NCI-H128 (cell line): ENCODE results near the gene UPB1.
"Not testable (repeated sequence)": the region's sequence is repeated elsewhere in the genome, so short reads cannot be mapped to it uniquely, and the experiment has no call there.

Experiments
- DNase-seq: peaks from one replicate; lab custom pipeline; 2025; ENCODE audit not compliant: unreplicated experiment; lab: John Stamatoyannopoulos, UW

UPB1 gene

DNA sequence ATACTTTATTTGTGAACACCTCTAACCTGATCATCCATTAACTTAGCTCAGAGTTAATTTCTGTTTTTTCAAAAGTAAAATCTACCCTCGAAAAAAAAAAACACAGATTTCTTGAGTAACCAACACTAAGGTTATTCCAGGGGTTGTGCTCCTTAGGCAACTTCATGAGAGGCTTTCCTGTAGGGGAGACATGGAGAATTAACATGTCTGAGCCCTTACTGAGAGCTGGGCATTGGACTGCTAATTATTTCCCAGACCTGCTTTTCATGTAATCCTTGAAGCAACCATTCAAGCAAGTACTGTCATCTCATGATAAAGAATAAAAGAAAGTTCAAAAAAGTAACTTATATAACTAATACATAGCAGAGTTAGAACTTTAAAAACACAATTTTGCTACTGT, 13.5 kb upstream of the UPB1 start:
- DNase-seq = no peak

DNA sequence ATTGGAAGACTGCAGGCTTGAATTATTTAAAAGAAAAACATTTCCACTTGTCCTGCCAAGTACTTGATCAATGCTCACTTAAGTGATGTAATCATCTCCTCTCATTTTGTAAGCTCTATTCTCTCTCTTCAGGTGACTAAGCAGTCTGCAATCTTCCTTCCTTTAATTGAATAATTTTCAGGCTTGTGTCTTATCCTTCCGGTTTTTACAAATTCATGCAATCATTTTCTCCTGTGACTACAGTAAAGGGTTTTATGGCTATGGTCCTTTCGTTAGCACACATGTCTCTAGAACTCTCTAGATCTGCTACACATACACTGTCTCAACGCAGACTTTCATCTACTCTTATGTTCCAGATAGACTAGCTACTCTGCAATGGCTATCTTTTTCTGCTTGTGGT, 12.6 kb upstream of the UPB1 start:
- no peak for DNase-seq

DNA sequence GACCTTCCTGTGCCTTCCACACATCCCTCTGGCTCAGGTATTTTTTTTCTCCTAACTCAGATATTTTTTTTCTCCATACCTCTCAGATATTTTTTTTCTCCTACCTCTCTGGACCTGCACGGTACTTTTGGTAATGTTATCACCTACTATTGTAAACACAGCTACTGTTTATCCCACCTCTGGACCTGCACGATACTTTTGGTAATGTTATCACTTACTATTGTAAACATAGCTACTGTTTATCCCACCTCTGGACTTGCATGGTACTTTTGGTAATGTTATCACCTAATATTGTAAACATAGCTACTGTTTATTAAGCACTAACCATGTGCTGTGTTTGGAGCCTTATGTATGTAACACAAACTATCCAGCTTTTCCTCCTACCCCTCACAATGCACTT, 12.1 kb upstream of the UPB1 start:
- no peak for DNase-seq

DNA sequence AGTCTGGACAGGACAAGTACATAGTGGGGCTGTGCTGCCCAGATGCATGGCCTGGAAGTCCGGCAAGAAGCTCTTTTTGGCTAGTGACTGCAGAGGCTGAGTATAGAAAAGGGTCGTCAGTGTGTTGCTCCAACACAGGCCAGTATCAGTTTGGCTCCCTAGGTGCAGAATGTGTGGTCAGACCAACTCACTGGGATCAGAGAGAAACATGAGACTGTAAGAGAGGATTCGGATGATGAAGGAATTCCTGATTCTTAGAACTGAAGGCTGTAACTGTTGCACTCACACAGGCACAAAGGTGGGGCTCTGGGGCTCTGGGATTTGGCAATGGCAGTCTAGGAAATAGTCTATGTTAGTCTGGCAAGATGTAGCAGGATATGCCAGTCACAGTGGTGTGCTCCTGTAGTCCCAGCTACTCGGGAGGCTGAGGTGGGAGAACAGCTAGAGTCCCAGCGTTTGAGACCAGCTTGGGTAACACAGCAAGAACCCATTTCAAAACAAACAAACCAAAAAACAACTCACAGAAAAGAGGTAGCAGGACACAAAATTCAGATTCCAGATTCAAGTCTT, 11.1 kb upstream of the UPB1 start:
- no peak for DNase-seq

DNA sequence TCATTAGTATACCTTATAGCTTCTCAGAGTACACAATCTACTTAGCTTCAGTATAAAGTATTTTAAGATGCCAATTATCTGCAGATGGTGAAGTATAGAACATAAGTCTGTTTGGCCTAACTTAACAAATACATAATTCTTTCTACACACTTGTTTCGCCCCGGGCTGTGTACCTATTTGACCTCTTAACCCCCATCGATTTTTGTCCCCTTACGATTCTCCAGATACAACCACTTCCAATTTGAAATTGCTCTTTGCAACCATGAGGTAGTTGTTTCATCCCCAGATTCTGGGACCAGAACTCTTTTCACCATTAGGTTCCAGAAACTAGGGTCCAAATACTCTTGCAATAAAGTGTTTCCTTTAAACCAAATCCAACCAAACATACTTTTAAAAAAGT, 10.0 kb upstream of the UPB1 start:
- no peak for DNase-seq

DNA sequence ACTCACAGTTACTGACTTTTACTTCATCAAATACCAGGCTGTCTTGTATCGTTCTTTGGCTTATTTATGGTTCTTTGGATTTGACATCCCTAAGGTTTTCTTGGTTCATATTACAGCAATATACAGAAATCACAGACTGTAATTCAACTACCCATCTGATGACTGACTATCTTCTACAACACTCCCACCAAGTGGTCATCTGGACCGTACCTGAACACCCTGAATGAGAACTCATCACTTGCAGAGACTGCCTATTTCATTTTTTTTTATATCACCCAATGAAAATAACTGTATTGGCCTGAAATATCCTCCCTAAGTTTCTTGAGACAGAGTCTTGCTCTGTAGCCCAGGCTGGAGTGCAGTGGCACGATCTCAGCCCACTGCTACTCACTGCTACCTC, 9.5 kb upstream of the UPB1 start:
- DNase-seq = no peak

DNA sequence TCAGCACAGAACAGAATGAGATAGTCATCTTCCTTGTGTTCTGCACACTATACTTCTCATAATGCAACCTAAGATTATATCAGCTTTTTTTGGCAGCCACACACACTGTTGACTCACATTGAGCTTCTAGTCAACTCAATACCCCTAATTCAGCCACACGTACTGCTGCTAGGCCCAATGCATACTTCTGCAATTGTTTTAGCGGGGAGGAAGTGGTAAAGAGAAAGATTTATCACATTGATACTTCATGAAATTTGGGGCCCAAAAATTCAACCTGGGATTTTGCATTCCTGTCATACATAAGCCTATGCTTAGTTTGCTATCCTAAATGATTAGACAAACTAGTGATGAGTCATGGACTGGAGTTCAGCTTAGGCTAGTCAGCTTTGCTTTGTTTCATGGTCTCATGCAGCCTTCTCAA, 8.6 kb upstream of the UPB1 start:
- no peak for DNase-seq

DNA sequence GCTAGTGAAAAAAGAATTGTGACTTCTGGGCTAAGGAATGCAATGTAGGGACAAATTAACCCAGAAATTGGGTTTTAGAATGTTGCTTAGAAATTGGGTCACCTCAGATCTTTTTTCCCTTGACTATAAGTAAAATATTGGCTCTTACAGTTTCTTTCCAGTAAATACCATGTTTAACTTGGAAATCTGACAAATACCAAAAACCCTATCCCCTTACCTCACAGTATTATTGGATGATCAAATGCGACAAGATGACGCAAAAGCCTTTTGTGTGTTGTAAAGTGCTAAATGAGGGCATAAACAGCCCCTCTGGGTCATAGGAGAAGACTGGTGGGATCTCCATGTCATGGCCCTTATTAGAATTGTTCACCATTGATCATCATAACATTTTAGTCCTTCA, 6.1 kb upstream of the UPB1 start:
- DNase-seq = no peak

DNA sequence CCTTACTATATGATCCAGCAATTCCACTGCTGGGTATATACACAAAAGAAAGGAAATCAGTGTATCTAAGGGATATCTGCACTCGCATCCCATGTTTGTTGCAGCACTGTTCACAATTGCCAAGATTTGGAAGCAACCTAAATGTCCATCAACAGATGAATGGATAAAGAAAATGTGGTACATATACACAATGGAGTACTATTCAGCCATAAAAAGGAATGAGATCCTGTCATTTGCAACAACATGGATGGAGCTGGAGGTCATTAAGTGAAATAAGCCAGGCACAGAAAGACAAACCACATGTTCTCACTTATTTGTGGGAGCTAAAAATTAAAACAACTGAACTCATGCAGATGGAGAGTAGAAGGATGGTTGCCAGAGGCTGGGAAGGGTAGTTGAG, 5.7 kb upstream of the UPB1 start:
- DNase-seq = not testable (repeated sequence)

DNA sequence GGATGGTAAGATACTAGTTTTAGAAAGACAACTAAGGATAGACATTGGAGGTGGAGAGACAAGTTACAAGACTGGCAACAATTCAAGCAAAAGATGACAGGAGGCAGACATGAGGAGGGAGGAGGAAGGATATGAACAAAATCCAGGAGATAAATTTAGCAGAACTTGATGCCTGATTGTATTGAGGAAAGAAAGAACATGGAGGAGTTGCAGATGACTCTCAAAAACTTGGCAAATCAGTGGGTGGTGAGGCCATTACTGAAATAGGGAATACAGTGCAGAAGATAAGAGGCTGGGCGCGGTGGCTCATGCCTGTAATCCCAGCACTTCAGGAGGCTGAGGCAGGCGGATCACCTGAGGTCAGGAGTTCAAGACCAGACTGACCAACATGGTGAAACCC, 2.7 kb upstream of the UPB1 start:
- DNase-seq = no peak

DNA sequence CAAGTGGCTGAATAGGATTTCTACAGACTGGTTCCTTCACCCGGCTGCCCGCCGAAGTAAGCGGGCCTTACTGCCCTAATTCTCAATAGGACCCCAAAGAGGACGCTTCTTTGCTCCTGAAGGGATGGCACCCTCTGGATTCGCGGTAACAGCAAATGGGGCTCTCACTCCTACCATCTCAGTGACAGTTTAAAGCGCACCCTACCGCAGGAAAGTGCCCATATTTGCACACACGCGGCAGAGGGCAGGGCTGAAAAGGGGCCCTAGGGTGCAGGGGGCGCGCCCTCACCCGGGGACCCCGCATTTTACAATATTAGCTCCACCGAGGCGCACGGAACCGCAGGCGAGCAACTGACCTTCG, 985 bp upstream of the UPB1 start:
- DNase-seq = no peak

DNA sequence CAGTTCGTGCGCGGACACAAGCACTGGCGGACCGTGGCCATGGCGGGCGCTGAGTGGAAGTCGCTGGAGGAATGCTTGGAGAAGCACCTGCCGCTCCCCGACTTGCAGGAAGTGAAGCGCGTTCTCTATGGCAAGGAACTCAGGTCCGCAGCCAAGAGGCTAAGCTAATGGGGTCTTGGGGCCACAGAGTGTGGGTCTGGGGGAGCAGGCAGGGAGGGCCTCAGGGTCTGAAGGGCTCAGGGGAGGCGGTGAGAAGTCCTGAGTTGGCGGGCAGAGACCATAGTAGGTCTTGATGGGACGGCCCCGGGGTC, 188 bp downstream of the UPB1 start:
- DNase-seq = no peak

DNA sequence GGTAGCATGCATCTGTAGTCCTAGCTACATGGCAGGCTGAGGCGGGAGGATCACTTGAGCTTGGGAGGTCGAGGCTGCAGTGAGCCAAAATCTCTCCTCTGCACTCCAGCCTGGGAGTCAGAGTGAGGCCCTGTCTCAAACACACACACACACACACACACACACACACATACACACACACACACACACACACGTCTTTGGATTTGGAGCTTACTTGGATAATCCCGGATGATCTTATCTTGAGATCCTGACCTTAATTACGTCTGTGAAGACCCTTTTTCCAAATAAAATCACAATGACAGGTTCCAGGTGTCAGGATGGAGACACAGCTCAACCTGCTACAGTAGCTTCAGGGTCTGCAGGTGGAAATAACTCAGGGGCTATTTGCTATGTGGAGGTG, 1.1 kb downstream of the UPB1 start:
- DNase-seq = no peak

DNA sequence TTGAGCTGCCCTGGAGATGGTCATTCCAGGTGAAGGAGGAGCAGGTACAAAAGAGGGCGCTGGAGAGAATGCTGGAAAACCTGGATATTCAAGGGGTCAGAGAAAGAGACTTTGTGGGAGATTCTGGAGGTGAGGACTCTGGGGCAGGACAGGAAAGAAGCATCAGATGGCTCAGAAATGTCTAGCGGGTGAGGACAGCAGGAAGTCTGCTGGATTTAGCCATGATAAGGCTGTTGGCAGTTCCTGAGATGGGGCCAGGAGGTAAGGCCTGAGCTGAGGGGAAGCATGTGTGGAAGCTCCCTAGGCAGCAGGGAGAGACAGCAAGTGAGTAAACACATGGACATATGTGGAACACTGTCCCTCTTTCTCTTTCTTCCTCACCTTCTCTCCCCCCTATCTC, 1.5 kb downstream of the UPB1 start:
- DNase-seq = no peak

DNA sequence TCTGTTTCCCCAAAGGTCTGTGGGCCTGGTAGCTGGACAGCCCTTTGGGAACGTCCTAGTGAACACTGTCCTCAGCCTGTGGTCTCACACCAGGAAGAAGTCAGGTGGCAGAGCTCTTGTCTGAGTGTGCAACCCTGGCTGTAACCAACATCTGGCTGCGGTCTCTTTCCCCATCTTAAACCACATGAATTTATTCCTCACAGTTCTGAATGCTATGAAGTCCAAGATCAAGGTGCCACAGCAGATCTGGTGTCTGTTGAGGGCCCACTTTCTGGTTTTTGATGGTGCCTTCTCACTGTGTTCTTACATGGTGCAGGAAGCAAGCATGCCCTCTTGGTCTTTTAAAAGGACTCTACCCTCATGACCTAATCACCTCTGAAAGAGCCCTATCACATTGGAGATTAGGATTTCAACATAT, 2.7 kb downstream of the UPB1 start:
- no peak for DNase-seq

DNA sequence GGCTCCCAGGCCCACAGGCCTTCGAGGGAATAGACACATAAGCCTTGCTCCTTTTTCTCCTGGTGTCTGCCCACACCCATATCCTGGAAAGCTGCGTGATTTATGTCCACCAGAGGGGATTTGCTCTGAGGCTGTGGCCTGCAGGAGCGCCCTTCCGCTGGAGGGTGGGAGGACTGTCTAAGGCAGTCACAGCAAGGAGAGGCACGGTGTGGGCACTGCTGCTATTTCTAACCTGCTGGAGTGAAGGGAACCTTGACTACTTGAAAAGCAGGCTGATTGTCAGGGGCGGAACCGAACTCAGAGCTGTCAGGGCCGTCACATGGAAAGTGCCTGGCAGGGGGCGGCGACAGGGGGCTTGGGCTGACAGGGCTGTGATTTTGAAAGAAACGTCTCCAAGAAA, 3.7 kb downstream of the UPB1 start:
- DNase-seq = no peak

DNA sequence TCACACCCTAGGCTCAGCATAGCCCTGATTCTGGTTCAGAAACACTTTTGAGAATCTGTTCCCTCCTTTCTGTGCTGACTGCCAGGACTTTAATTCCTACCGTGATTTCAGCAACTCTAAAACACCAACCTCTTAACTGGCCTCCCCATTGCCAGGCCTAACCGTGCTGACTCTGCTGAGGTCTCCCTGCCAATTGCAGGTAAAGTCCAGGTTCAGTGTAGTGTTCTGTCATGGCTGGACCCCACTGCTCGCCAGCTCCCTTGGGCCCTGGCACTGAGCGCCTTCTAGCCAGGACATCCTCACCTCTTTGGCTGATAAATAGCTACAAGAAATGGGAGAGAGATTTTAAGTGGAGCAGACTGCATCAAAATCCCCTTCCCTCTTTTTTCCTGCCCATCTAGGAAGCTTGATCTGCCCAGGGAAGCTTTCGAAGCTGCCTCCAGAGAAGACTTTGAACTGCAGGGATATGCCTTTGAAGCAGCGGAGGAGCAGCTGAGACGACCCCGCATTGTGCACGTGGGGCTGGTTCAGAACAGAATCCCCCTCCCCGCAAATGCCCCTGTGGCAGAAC, 4.7 kb downstream of the UPB1 start:
- no peak for DNase-seq

DNA sequence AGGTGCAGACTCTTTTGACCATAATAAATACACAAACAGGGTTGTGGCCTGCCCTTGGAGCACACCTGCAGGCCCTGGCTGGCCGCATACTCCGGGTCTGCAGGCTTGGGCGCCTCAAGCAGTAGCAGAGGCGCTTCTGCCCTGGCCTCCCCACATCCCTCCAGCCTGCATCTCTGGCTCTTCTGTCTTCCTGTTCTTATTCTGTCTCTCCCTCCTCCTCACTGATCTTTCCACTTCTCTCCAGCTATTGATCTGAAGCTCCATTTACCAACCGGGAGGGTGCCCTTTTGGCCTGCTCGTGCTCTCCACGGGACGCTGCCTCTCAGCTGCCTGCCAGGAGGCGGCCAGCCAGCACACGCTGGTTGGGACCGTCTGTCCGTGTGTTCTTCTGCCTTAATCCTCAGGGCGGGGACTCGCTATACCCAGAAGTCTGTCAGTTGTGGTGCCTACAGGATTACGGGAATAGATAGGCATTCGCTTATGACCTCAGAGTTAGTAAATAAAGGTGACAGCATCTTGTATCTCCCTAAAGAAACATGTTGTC, 5.2 kb downstream of the UPB1 start:
- DNase-seq = no peak

DNA sequence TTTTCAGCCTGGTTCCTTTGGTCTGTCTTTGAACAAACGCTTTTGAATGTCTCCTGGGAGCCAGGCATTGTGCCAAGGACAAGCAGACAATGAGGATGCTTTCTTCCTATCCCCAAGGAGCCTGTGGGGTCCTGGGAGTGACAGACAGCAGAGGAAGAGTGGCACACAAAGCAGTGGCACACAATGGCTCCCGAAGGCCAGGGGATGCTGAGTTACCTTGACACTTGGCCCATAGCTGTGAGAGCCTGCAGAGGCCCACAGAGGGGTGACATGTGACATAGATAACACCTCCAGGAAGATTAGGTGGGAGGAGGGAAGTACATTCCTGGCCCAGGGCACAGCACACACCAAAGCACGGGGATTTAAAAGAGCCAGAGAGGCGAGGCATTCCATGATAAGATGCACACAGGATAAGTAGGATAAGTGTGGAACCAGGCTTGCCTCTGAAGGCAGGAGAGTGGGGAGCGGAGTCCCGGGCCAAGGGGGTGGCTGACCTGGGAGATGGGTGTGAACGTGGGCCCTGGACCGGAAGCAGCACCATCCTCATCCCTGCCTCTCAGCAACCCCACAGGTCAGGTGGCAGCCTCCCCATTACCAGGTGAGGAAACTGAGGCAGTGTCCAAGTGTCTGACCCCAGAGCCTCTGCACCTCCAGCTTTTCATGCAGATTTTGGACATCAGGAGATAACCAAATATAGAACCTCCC, 6.3 kb downstream of the UPB1 start:
- no peak for DNase-seq

DNA sequence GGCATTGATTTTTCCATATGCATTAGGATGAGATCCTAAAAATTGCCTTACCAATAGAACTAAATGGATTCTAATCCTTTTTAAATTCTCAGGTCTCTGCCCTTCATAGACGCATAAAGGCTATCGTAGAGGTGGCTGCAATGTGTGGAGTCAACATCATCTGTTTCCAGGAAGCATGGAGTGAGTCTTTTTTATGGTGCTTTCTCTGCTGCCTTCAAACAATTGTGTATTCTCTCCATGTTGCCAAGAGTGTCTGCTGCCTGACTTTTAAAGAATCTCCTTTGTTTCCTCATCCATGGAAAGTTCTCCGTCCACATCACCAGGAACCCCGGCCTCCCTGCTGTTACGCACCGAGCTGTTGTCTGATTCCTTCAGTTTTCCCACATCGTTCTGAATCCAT, 6.9 kb downstream of the UPB1 start:
- no peak for DNase-seq

DNA sequence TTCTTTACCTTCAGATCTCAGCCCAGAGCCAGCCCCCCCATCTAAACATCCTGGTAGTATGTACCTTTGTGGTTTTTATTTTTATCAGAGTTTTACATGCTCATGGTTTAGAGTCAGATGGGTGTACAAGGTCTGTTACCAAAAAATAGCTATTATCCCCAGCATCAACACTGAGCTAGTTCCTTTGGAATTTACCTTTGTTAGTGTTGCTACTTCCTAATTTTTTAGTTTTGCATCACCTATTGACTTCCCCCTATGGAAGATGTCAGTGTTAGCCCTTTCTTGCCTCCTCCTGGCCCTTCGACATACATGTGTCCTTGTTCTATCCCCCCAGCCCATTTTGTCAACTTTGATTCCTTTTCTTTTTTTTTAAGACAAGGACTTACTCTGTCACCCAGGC, 7.4 kb downstream of the UPB1 start:
- no peak for DNase-seq

DNA sequence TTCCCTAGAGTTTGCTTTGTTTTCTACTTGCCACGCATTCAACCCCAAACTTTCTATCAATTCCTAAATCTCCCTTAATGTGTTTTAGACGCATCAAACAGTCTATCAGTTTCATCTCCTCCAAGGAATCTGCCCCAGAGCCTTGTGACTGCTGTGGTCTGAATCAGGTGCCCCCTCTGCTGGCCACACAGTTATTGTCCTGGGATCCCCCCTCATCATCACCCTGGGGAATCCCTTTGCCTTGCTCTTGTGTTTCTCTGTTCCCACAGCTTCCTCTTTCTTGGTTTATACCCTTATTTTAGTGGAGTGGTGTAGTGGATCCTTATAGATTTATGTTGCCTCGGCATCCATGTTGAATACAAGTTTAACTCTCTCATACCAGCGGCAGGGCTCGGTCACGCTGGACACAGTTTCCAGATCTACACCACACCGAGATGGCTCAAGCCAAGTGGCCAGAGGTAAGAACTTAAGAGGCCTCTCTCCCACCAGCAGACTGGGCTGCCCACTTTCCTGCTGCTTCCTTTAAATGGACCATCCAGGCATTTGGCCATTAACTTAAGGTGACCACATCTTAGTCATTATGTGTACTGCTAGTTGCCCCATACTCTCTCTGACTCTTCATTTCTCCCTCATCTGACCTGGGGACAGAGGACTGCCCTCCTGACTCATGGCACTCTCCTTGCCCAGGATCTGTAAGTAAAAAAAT, 8.2 kb downstream of the UPB1 start:
- DNase-seq = no peak
